T-helper 1 cell treated with Interleukin-12 subunit alpha and Interleukin-12 subunit beta and Interleukin-4 antibody, amounts not matched to agents 30 ng/mL and 1 ng/mL, for 36 hours (primary cell): Measurements from ENCODE around the gene GCN1. TPM values are rescaled to one million over a fixed set of nuclear protein-coding genes. Genes with fewer than 3 reads are reported as not detected.

ENCODE experiments used
- intact Hi-C: fragments of 100-400 bp; cut with micrococcal nuclease; formaldehyde crosslinking; loops from one replicate; pipeline ENCODE4 v1.15.1; 2024
- total RNA-seq: library from RNA; stranded (reverse); gene quantifications from 2 replicates; pipeline ENCODE4 v1.2.3, GENCODE V29; 2022

GCN1 gene
- total RNA-seq, 1 donor from 2014 or later, result 140 TPM

- intact Hi-C loops, result no loop called here
Observed at GRCh38 chr12:120186654-120187053, 7.9 kb downstream of the GCN1 start.

- intact Hi-C loops, result no loop called here
Observed at GRCh38 chr12:120183211-120183631, 11.3 kb downstream of the GCN1 start.

GRCh38 chr12:120181991-120182631, 12.4 kb downstream of the GCN1 start:
- intact Hi-C loops, result no loop called here

- intact Hi-C loops, result no loop called here
Observed at GRCh38 chr12:120180975-120181374, 13.5 kb downstream of the GCN1 start.

- intact Hi-C loops, result no loop called here
Observed at GRCh38 chr12:120175537-120175936, 19.0 kb downstream of the GCN1 start.

GRCh38 chr12:120175062-120175461, 19.5 kb downstream of the GCN1 start:
- intact Hi-C loops, result no loop called here

- intact Hi-C loops, result no loop called here
Observed at GRCh38 chr12:120172053-120172452, 22.5 kb downstream of the GCN1 start.

GRCh38 chr12:120170631-120171030, 23.9 kb downstream of the GCN1 start:
- intact Hi-C loops, result no loop called here

- intact Hi-C loops, result no loop called here
Observed at GRCh38 chr12:120169946-120170345, 24.6 kb downstream of the GCN1 start.

GRCh38 chr12:120168337-120168736, 26.2 kb downstream of the GCN1 start:
- intact Hi-C loops, result no loop called here

GRCh38 chr12:120167529-120168095, 26.9 kb downstream of the GCN1 start:
- intact Hi-C loops, result no loop called here

GRCh38 chr12:120164293-120164692, 30.2 kb downstream of the GCN1 start:
- intact Hi-C loops, result no loop called here

GRCh38 chr12:120162763-120163162, 31.8 kb downstream of the GCN1 start:
- intact Hi-C loops, result no loop called here

GRCh38 chr12:120161852-120162251, 32.7 kb downstream of the GCN1 start:
- intact Hi-C loops, result no loop called here

- intact Hi-C loops, result no loop called here
Observed at GRCh38 chr12:120159509-120160237, 34.8 kb downstream of the GCN1 start.

GRCh38 chr12:120158351-120158750, 36.2 kb downstream of the GCN1 start:
- intact Hi-C loops, result no loop called here

- intact Hi-C loops, result no loop called here
Observed at GRCh38 chr12:120157678-120158077, 36.8 kb downstream of the GCN1 start.

GRCh38 chr12:120156315-120157259, 37.9 kb downstream of the GCN1 start:
- intact Hi-C loops, result no loop called here

- intact Hi-C loops, result no loop called here
Observed at GRCh38 chr12:120155072-120155471, 39.4 kb downstream of the GCN1 start.

- intact Hi-C loops, result no loop called here
Observed at GRCh38 chr12:120150919-120151525, 43.5 kb downstream of the GCN1 start.

- intact Hi-C loops, result loop anchor here (2.0 kb wide), 1 partner anchor 15 kb away; no protein-coding TSS in a partner anchor
Observed at GRCh38 chr12:120148011-120148410, 46.5 kb downstream of the GCN1 start.
